Neural cell (in vitro differentiated cells): ENCODE data around the gene ATXN10. TPM values are rescaled to one million over a fixed set of nuclear protein-coding genes. Genes with fewer than 3 reads are reported as not detected.

Experiments used
- H2AFZ ChIP-seq: fragments of 200-600, 300-800 bp; sonication (generic), shearing (Covaris generic); 2 replicates; pipeline ENCODE4 v1.6.0; 2014; ENCODE audit warnings: low read depth, mild to moderate bottlenecking, antibody characterized with exemption, low read length, moderate library complexity
- H3F3A ChIP-seq: fragments of 200-600 bp; shearing (Covaris generic); 2 replicates; pipeline ENCODE4 v1.6.1; 2016; ENCODE audit warnings: mild to moderate bottlenecking, moderate library complexity, mixed read lengths, antibody characterized with exemption, low read length; ENCODE audit not compliant: insufficient read depth, poor library complexity, severe bottlenecking
- H3K27ac ChIP-seq: fragments of 200-600, 300-800 bp; sonication (generic), shearing (Covaris generic); 2 replicates; pipeline ENCODE4 v1.5.1; 2014; ENCODE audit warnings: mild to moderate bottlenecking, low read length, moderate library complexity
- H3K27me3 ChIP-seq: fragments of 300-800, 200-600 bp; sonication (generic), shearing (Covaris generic); 2 replicates; pipeline ENCODE4 v1.6.0; 2014; ENCODE audit warnings: mild to moderate bottlenecking, low read depth, low read length, moderate library complexity; ENCODE audit not compliant: insufficient read depth
- H3K36me3 ChIP-seq: fragments of 300-800, 200-600 bp; sonication (generic), shearing (Covaris generic); 2 replicates; pipeline ENCODE4 v1.5.1; 2014; ENCODE audit warnings: mild to moderate bottlenecking, antibody characterized with exemption, low read length, moderate library complexity; ENCODE audit not compliant: insufficient read depth
- H3K4me2 ChIP-seq: fragments of 300-800, 200-600 bp; sonication (generic), shearing (Covaris generic); 2 replicates; pipeline ENCODE4 v1.6.0; 2014; ENCODE audit warnings: mild to moderate bottlenecking, low read length
- H3K4me3 ChIP-seq: fragments of 300-800, 200-600 bp; sonication (generic), shearing (Covaris generic); 2 replicates; pipeline ENCODE4 v1.5.1; 2014; ENCODE audit warnings: mild to moderate bottlenecking, low read length, moderate library complexity
- H3K79me2 ChIP-seq: fragments of 200-600 bp; shearing (Covaris generic); replicated peaks from 2 replicates; pipeline ENCODE4 v1.6.0; 2014; ENCODE audit warnings: mild to moderate bottlenecking, low read length, moderate library complexity; ENCODE audit not compliant: insufficient read depth
- H3K9ac ChIP-seq: fragments of 300-800, 200-600 bp; sonication (generic), shearing (Covaris generic); 2 replicates; pipeline ENCODE4 v1.6.1; 2016; ENCODE audit warnings: mild to moderate bottlenecking, low read length, mixed read lengths
- H3K9me2 ChIP-seq: fragments of 200-600 bp; shearing (Covaris generic); 2 replicates; pipeline ENCODE4 v1.6.1; 2016; ENCODE audit warnings: mild to moderate bottlenecking, low read length, mixed read lengths; ENCODE audit not compliant: insufficient read depth
- H3K9me3 ChIP-seq: fragments of 200-600, 300-800 bp; sonication (generic), shearing (Covaris generic); 2 replicates; pipeline ENCODE4 v1.6.1; 2016; ENCODE audit warnings: mild to moderate bottlenecking, mixed run types, low read length, moderate library complexity, mixed read lengths
- H4K20me1 ChIP-seq: fragments of 200-600 bp; shearing (Covaris generic); 2 replicates; pipeline ENCODE4 v1.6.1; 2016; ENCODE audit warnings: mild to moderate bottlenecking, mixed run types; ENCODE audit not compliant: insufficient read depth
- EP300 ChIP-seq: fragments of 450-650 bp; conservative IDR thresholded peaks from 2 replicates; pipeline ENCODE4 v1.6.1; 2014; ENCODE audit warnings: antibody characterized with exemption, mild to moderate bottlenecking, moderate library complexity; ENCODE audit not compliant: poor library complexity, severe bottlenecking
- EZH2 ChIP-seq: fragments of 200-600, 300-800 bp; shearing (Covaris generic), sonication (generic); IDR thresholded peaks from 2 replicates; pipeline ENCODE4 v1.6.1; 2014; ENCODE audit warnings: antibody characterized with exemption, low read length, borderline replicate concordance, mild to moderate bottlenecking; ENCODE audit not compliant: insufficient read depth, poor library complexity, severe bottlenecking
- MXI1 ChIP-seq: fragments of 450-650 bp; conservative IDR thresholded peaks from 2 replicates; pipeline ENCODE4 v1.6.1; 2014; ENCODE audit warnings: antibody characterized with exemption, mild to moderate bottlenecking; ENCODE audit not compliant: poor library complexity, severe bottlenecking
- POLR2AphosphoS5 ChIP-seq: IDR thresholded peaks from 2 replicates; pipeline ENCODE4 v1.6.1; 2012
- RAD21 ChIP-seq: fragments of 450-650 bp; conservative IDR thresholded peaks from 2 replicates; pipeline ENCODE4 v1.6.1; 2014; ENCODE audit warnings: antibody characterized with exemption, mild to moderate bottlenecking, moderate library complexity
- SMC3 ChIP-seq: fragments of 450-650 bp; conservative IDR thresholded peaks from 2 replicates; pipeline ENCODE4 v1.6.1; 2014; ENCODE audit warnings: antibody characterized with exemption, mild to moderate bottlenecking, moderate library complexity; ENCODE audit not compliant: poor library complexity
- TAF1 ChIP-seq: IDR thresholded peaks from 2 replicates; pipeline ENCODE4 v1.6.1; 2012; ENCODE audit warnings: low read depth
- polyA plus RNA-seq: library from polyadenylated mRNA; depleted of rRNA; stranded (reverse); fragments of >200 nt; gene quantifications from 2 replicates; pipeline ENCODE4 v1.2.3, GENCODE V29; 2014
- TF ChIP-seq, protein P1 (sequence below): fragments of 450-650 bp; IDR thresholded peaks from 2 replicates; pipeline ENCODE4 v1.5.1; 2014; ENCODE audit warnings: antibody characterized with exemption, mild to moderate bottlenecking, moderate library complexity; ENCODE audit not compliant: poor library complexity, severe bottlenecking
- TF ChIP-seq, protein P2 (sequence below): IDR thresholded peaks from 2 replicates; pipeline ENCODE4 v1.6.1; 2012; ENCODE audit warnings: borderline replicate concordance

The ATXN10 gene
- polyA plus RNA-seq, 1 donor from 2014 or later, result 321 TPM

DNA sequence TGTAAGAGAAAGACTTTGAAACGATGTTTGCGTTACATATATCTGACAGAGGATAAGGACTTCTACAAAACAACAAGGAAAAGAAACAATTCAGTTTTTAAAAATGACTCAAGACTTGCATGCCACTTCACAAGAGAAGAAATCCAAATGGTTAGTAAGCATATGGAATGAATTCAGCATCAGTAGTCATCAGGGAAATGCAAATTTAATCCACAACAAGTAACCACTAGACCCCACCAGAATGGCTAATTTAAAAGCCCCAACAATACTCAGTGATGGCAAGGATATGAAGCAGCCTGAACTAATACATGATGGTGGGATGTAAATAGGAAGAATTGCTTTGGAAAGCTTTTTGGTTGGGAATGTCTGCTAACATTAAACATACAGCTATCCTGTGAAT, 142.6 kb downstream of the ATXN10 start:
- H2AFZ ChIP-seq, result no peak overlapping the region
- no peaks in the 10 kb centered on the region for H3K9me2 ChIP-seq
- no peak for TF ChIP-seq SMC3
- TF ChIP-seq, protein P1, sequence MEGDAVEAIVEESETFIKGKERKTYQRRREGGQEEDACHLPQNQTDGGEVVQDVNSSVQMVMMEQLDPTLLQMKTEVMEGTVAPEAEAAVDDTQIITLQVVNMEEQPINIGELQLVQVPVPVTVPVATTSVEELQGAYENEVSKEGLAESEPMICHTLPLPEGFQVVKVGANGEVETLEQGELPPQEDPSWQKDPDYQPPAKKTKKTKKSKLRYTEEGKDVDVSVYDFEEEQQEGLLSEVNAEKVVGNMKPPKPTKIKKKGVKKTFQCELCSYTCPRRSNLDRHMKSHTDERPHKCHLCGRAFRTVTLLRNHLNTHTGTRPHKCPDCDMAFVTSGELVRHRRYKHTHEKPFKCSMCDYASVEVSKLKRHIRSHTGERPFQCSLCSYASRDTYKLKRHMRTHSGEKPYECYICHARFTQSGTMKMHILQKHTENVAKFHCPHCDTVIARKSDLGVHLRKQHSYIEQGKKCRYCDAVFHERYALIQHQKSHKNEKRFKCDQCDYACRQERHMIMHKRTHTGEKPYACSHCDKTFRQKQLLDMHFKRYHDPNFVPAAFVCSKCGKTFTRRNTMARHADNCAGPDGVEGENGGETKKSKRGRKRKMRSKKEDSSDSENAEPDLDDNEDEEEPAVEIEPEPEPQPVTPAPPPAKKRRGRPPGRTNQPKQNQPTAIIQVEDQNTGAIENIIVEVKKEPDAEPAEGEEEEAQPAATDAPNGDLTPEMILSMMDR, result no peak
- no peak for TF ChIP-seq TAF1
- TF ChIP-seq MXI1, result no peak
- TF ChIP-seq POLR2AphosphoS5, result no peak
- no peak for TF ChIP-seq EZH2
- no peak for TF ChIP-seq EP300
- TF ChIP-seq, protein P2, sequence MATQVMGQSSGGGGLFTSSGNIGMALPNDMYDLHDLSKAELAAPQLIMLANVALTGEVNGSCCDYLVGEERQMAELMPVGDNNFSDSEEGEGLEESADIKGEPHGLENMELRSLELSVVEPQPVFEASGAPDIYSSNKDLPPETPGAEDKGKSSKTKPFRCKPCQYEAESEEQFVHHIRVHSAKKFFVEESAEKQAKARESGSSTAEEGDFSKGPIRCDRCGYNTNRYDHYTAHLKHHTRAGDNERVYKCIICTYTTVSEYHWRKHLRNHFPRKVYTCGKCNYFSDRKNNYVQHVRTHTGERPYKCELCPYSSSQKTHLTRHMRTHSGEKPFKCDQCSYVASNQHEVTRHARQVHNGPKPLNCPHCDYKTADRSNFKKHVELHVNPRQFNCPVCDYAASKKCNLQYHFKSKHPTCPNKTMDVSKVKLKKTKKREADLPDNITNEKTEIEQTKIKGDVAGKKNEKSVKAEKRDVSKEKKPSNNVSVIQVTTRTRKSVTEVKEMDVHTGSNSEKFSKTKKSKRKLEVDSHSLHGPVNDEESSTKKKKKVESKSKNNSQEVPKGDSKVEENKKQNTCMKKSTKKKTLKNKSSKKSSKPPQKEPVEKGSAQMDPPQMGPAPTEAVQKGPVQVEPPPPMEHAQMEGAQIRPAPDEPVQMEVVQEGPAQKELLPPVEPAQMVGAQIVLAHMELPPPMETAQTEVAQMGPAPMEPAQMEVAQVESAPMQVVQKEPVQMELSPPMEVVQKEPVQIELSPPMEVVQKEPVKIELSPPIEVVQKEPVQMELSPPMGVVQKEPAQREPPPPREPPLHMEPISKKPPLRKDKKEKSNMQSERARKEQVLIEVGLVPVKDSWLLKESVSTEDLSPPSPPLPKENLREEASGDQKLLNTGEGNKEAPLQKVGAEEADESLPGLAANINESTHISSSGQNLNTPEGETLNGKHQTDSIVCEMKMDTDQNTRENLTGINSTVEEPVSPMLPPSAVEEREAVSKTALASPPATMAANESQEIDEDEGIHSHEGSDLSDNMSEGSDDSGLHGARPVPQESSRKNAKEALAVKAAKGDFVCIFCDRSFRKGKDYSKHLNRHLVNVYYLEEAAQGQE, result no peak
- TF ChIP-seq RAD21, result no peak
- no peak overlapping the region for H3K4me2 ChIP-seq
- H3K27me3 ChIP-seq, result no peaks in the 10 kb centered on the region
- H3K79me2 ChIP-seq, result no peaks in the 10 kb centered on the region
- H3K36me3 ChIP-seq, result peaks cover 8% of the 10 kb centered on the region
- no peak overlapping the region for H3K27ac ChIP-seq
- H4K20me1 ChIP-seq, result no peaks in the 10 kb centered on the region
- H3K9me3 ChIP-seq, result no peaks in the 10 kb centered on the region
- no peak overlapping the region for H3K4me3 ChIP-seq
- H3F3A ChIP-seq, result no peaks in the 10 kb centered on the region
- H3K9ac ChIP-seq, result no peak overlapping the region

- H3K4me3 ChIP-seq, result no peak overlapping the region
- no peak overlapping the region for H3K9ac ChIP-seq
- no peaks in the 10 kb centered on the region for H3K9me3 ChIP-seq
- H3K4me2 ChIP-seq, result no peak overlapping the region
- H3F3A ChIP-seq, result no peaks in the 10 kb centered on the region
- peaks cover 5% of the 10 kb centered on the region for H3K36me3 ChIP-seq
- no peak overlapping the region for H2AFZ ChIP-seq
- H3K9me2 ChIP-seq, result no peaks in the 10 kb centered on the region
- H3K79me2 ChIP-seq, result no peaks in the 10 kb centered on the region
- no peaks in the 10 kb centered on the region for H4K20me1 ChIP-seq
- H3K27ac ChIP-seq, result no peak overlapping the region
- TF ChIP-seq, protein P2, result no peak
- no peak for TF ChIP-seq RAD21
- TF ChIP-seq EP300, result no peak
- TF ChIP-seq SMC3, result no peak
- TF ChIP-seq MXI1, result no peak
- TF ChIP-seq EZH2, result no peak
- no peak for TF ChIP-seq POLR2AphosphoS5
- TF ChIP-seq TAF1, result no peak
- TF ChIP-seq, protein P1, result no peak
- H3K27me3 ChIP-seq, result no peaks in the 10 kb centered on the region
These were observed 145.1 kb downstream of the ATXN10 start for GRCh38 chr22:45816776-45817175.
